Prostate gland (tissue), 2 donors: ENCODE results near the gene EPC2.

ENCODE experiments used
- POLR2AphosphoS5 ChIP-seq: sonication (generic); formaldehyde crosslinking; IDR thresholded peaks from one replicate; pipeline ENCODE4 v1.6.1; 2017; ENCODE audit warnings: antibody characterized with exemption
- TF ChIP-seq, protein P1 (sequence below), 4 experiments: fragments of 200-600 bp in 2 of 4; fragments of 450-650 bp in 2 of 4; sonication (generic) in 2 of 4; IDR thresholded peaks; 1 replicate in 3 of 4; 2 replicates in 1 of 4; pipeline ENCODE4 v1.5.1; 2016 to 2019; ENCODE audit warnings: antibody characterized with exemption in 4 of 4, mild to moderate bottlenecking in 2 of 4, moderate library complexity in 2 of 4

DNA sequence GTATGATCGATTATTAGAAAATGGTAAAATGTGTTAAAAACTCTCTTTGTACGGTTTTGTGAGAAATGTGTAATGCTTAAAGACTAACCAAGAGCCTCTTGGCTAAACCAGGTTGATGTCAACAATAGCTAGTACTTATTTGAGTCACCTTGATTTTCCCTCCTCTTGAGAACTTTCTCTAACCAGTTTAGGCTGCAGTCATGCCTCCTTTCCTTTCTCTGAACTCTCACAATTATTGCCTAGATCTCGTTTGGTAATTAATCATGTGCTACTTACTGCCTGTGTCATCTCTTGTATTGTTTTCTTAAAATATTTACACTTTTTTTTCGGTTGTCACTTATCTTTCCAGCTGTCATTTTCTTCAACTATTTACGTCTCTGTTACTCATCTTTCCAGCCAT lies 1.1 kb upstream of the EPC2 start:
- TF ChIP-seq, protein P1, sequence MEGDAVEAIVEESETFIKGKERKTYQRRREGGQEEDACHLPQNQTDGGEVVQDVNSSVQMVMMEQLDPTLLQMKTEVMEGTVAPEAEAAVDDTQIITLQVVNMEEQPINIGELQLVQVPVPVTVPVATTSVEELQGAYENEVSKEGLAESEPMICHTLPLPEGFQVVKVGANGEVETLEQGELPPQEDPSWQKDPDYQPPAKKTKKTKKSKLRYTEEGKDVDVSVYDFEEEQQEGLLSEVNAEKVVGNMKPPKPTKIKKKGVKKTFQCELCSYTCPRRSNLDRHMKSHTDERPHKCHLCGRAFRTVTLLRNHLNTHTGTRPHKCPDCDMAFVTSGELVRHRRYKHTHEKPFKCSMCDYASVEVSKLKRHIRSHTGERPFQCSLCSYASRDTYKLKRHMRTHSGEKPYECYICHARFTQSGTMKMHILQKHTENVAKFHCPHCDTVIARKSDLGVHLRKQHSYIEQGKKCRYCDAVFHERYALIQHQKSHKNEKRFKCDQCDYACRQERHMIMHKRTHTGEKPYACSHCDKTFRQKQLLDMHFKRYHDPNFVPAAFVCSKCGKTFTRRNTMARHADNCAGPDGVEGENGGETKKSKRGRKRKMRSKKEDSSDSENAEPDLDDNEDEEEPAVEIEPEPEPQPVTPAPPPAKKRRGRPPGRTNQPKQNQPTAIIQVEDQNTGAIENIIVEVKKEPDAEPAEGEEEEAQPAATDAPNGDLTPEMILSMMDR (IDR thresholded peaks at IDR 0.05): no peak
- TF ChIP-seq POLR2AphosphoS5: no peak
